ENCODE data around the gene ALAS1.

The ALAS1 gene

DNA sequence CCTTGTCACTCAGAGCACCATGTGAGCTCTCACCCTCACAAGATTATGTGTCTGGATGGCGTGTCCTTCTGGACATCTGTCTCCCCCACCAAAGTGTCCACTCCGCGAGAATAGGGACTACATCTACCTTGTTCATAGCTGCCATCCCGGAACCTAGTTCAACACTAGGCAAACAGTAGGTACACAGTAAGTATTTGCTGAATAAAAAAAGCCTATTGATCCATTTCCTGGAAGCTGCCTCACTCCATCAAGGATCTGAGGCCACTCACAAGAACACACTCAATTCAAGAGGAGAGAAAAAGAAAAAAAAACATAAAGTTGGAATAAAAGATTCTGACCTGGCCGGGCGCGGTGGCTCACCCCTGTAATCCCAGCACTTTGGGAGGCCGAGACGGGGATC is 11.2 kb upstream of the ALAS1 start:
- no peak for TF ChIP-seq POLR2A (IDR thresholded peaks at IDR 0.05; ENCODE audit: extremely low read depth, insufficient read length)
- TF ChIP-seq, protein P1, sequence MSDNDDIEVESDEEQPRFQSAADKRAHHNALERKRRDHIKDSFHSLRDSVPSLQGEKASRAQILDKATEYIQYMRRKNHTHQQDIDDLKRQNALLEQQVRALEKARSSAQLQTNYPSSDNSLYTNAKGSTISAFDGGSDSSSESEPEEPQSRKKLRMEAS (IDR thresholded peaks at IDR 0.05; ENCODE audit: low read depth, low read length) = no peak
- TF ChIP-seq MYC (IDR thresholded peaks at IDR 0.05; ENCODE audit: low read depth, low read length) = no peak
- DNase-seq (ENCODE audit: low read depth) = no peak
- no peak overlapping the region for H3K4me3 ChIP-seq (ENCODE audit: low read depth, low read length)

DNA sequence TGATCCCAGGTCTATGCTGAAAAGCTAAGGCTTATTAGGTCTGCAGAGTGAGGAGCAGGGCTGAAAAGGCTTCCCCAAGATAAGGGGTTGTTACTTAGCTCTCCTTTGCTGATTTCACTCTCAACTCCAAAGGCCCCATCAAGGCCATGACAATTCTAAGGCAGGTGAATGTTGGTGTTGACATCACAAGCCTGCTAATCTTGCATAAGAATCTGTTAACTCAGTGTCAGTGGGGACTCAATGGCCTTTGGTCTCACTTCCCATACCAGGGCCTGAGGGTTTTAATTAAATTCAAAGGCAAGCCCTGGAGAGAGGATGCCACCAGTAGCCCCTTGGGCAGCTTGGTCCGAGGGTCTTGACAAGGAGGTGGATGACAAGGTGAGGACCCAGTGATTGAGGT is 9.4 kb upstream of the ALAS1 start:
- TF ChIP-seq POLR2A (IDR thresholded peaks at IDR 0.05; ENCODE audit: extremely low read depth, insufficient read length) = no peak
- no peak for TF ChIP-seq CTCF (IDR thresholded peaks at IDR 0.05; ENCODE audit: low read depth, low read length)
- TF ChIP-seq MYC (IDR thresholded peaks at IDR 0.05; ENCODE audit: low read depth, low read length) = no peak
- TF ChIP-seq, protein P1 (IDR thresholded peaks at IDR 0.05; ENCODE audit: low read depth, low read length) = no peak
- H3K4me3 ChIP-seq (ENCODE audit: low read depth, low read length) = no peak overlapping the region
- DNase-seq (ENCODE audit: low read depth) = peak; percentile 54

- TF ChIP-seq MYC (IDR thresholded peaks at IDR 0.05; ENCODE audit: low read depth, low read length) (no peak), CTCF (IDR thresholded peaks at IDR 0.05; ENCODE audit: low read depth, low read length) (no peak), POLR2A (IDR thresholded peaks at IDR 0.05; ENCODE audit: extremely low read depth, insufficient read length) (no peak)
- TF ChIP-seq, protein P1 (IDR thresholded peaks at IDR 0.05; ENCODE audit: low read depth, low read length) = no peak
- no peak for DNase-seq (ENCODE audit: low read depth)
- no peak overlapping the region for H3K4me3 ChIP-seq (ENCODE audit: low read depth, low read length)
Measured at GRCh38 chr3:52190294-52191074, 7.5 kb upstream of the ALAS1 start.

DNA sequence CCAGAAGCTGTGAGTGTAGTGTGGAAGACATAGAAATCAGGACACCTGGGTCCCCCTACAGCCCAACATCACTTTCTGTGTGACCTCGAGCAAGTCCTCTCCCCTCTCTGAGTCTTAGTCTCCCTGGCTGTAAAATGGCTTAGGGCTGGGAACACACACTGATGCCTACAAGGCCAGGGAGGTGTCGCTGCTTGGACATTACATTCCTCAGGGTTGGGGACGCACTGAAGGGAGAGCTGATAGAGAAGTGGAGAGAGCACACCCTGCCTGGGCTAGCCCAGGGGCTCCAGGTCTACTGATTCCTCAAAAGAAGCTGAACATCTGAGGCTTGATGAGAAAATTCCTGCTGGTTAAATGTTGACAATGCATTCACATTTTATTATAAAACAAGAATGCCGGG is 6.3 kb upstream of the ALAS1 start:
- no peak overlapping the region for H3K4me3 ChIP-seq (ENCODE audit: low read depth, low read length)
- DNase-seq (ENCODE audit: low read depth) = no peak
- TF ChIP-seq, protein P1 (IDR thresholded peaks at IDR 0.05; ENCODE audit: low read depth, low read length) = no peak
- TF ChIP-seq POLR2A (IDR thresholded peaks at IDR 0.05; ENCODE audit: extremely low read depth, insufficient read length) (no peak), CTCF (IDR thresholded peaks at IDR 0.05; ENCODE audit: low read depth, low read length) (no peak), MYC (IDR thresholded peaks at IDR 0.05; ENCODE audit: low read depth, low read length) (no peak)

- no peak for TF ChIP-seq CTCF (IDR thresholded peaks at IDR 0.05; ENCODE audit: low read depth, low read length)
- TF ChIP-seq, protein P1 (IDR thresholded peaks at IDR 0.05; ENCODE audit: low read depth, low read length) = no peak
- TF ChIP-seq MYC (IDR thresholded peaks at IDR 0.05; ENCODE audit: low read depth, low read length) = no peak
- TF ChIP-seq POLR2A (IDR thresholded peaks at IDR 0.05; ENCODE audit: extremely low read depth, insufficient read length) = no peak
- DNase-seq (ENCODE audit: low read depth) = no peak
Measured at GRCh38 chr3:52193065-52193464, 4.9 kb upstream of the ALAS1 start.

GRCh38 chr3:52194485-52195290 is 3.3 kb upstream of the ALAS1 start:
- no peak for TF ChIP-seq MYC (IDR thresholded peaks at IDR 0.05; ENCODE audit: low read depth, low read length)
- TF ChIP-seq POLR2A (IDR thresholded peaks at IDR 0.05; ENCODE audit: extremely low read depth, insufficient read length) = no peak
- TF ChIP-seq, protein P1 (IDR thresholded peaks at IDR 0.05; ENCODE audit: low read depth, low read length) = no peak
- no peak for TF ChIP-seq CTCF (IDR thresholded peaks at IDR 0.05; ENCODE audit: low read depth, low read length)
- no peak for DNase-seq (ENCODE audit: low read depth)
- H3K4me3 ChIP-seq (ENCODE audit: low read depth, low read length) = no peak overlapping the region

More at GRCh38 chr3:52193065-52193464, 4.9 kb upstream of the ALAS1 start:
- H3K4me3 ChIP-seq (ENCODE audit: low read depth, low read length) = no peak overlapping the region
